HCT116 (cell line): Measurements from ENCODE around the gene FGF19.

Experiments
- CTCF ChIP-seq, 3 experiments: fragments of 200-600 bp in 1 of 3; sonication (generic) in 1 of 3; IDR thresholded peaks in 2 of 3; conservative IDR thresholded peaks in 1 of 3; 2 replicates each; pipeline ENCODE4 v1.5.1; 2012 to 2017; ENCODE audit warnings: low read depth in 2 of 3, low read length in 2 of 3, antibody characterized with exemption in 1 of 3, borderline replicate concordance in 1 of 3, control low read depth in 1 of 3, mild to moderate bottlenecking in 1 of 3, mixed read lengths in 1 of 3, mixed run types in 1 of 3, moderate library complexity in 1 of 3; ENCODE audit not compliant: insufficient read depth in 1 of 3
- EGR1 ChIP-seq: IDR thresholded peaks from 2 replicates; pipeline ENCODE4 v1.6.1; 2012; ENCODE audit warnings: low read depth
- EZH2phosphoT487 ChIP-seq: fragments of 200-600 bp; IDR thresholded peaks from 2 replicates; pipeline ENCODE4 v1.6.1; 2018; ENCODE audit warnings: antibody characterized with exemption, borderline replicate concordance
- POLR2AphosphoS5 ChIP-seq: IDR thresholded peaks from 2 replicates; pipeline ENCODE4 v1.6.1; 2011; ENCODE audit warnings: mild to moderate bottlenecking, low read depth, low read length, moderate library complexity
- SP1 ChIP-seq: IDR thresholded peaks from 2 replicates; pipeline ENCODE4 v1.6.1; 2012; ENCODE audit warnings: low read depth
- TF ChIP-seq, protein P1 (sequence below): IDR thresholded peaks from 2 replicates; pipeline ENCODE4 v1.6.1; 2012

DNA sequence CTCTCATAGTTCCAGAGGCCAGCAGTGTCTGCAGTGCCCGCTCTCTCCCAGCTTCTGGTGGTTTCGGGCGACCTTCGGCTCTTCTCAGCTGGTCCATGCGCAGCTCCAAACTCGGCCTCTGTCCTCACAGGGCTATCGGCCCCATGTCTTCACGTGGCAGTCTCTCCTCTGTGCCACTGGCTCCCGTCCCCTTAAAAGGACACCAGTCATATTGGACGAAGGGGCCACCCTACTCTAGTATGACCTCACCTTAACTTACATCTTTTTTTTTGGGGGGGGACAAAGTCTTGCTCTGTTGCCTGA lies 42.5 kb downstream of the FGF19 start:
- no peak for TF ChIP-seq EZH2phosphoT487
- TF ChIP-seq, protein P1, sequence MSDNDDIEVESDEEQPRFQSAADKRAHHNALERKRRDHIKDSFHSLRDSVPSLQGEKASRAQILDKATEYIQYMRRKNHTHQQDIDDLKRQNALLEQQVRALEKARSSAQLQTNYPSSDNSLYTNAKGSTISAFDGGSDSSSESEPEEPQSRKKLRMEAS, result no peak
- no peak for TF ChIP-seq CTCF (IDR thresholded peaks at IDR 0.05 in 2 of 3, conservative IDR thresholded peaks at IDR 0.05 in 1 of 3; ENCODE audit: borderline replicate concordance in 1 of 3, insufficient read depth in 1 of 3, low read depth in 2 of 3, low read length in 2 of 3)
- TF ChIP-seq EGR1, result no peak
- no peak for TF ChIP-seq POLR2AphosphoS5
- no peak for TF ChIP-seq SP1
